Non-pigmented ciliary epithelial cell (primary cell): ENCODE results near the gene USP7.

Experiments
- DNase-seq: peaks from one replicate; pipeline ENCODE4 v3.0.0-alpha.2; 2010; ENCODE audit warnings: low read depth

The USP7 gene

DNA sequence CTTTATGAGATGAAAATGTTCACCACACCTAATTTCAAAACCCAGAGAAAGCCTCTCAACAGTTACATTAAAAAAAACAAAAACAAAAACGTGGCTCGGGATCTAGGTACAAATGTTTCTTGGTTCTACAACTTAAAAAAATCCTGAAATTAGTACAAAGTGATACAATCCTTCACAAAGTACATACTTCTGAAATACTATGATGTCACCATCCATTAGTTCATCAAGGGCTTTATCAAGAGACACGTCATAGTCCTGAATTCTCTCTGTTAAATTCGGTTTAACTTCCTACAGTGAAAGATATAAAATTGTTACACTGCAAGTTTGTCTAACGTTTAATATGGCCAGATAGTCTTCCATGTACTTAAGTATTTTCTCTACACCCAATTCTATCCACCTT is 63.4 kb downstream of the USP7 start:
- DNase-seq: no peak

DNA sequence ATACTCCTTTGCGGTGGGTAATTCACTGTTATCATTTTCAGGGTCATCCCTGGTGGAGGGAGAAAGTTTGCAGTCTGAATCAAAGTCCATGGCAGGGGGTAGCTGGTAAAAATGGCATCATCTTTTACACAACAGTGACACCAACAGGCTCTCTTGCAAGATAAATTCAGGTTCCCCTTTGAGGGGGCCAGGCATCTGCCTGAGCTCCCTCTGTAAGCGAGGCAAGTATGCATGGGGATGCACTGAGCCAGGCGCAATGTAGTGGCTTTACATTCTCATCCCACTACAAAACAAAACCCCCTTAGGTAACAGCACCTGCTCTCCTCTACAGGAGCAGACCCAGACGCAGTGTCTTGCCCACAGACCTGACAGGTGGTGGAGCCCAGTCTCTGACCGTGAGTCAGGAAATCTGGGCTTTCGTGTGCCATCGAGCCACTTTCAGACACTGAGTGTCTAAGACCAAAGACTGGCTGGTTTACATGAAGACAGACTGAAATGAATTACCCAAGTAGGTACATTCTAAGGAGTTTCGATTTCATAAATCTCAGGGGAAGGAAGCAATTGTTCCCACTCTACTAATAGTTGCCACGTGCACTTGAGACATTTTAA is 63.9 kb downstream of the USP7 start:
- DNase-seq: no peak

DNA sequence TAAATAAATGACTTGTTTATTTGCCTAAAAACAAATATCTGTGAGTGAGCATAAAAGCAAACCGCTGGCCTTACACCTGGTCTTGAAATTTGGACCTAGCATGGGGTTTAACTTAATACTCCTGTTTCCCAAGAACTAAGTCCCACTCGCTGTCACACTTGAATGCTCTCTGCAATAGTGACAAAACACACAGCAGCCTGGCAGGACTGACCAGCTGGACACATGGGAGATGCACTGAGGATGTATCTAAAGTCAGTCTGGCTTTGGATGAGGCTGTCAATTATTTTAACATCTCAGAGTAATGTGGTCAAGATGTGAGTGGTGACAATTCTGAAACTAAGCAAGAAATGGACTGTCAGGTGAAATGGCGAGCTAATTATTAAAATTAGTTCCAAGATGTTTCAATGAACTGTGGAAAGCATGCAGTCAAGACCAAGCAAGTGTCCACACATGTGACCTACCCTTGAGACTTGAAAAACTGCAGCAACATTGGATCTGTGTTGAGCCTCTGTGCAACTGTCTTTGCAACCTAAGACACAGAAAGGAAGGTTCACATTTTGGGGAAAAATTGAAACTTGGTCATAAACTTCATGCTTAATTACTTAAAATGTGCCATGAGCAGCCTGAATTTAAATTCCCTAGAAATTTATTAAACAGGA is 64.9 kb downstream of the USP7 start:
- DNase-seq: no peak

DNA sequence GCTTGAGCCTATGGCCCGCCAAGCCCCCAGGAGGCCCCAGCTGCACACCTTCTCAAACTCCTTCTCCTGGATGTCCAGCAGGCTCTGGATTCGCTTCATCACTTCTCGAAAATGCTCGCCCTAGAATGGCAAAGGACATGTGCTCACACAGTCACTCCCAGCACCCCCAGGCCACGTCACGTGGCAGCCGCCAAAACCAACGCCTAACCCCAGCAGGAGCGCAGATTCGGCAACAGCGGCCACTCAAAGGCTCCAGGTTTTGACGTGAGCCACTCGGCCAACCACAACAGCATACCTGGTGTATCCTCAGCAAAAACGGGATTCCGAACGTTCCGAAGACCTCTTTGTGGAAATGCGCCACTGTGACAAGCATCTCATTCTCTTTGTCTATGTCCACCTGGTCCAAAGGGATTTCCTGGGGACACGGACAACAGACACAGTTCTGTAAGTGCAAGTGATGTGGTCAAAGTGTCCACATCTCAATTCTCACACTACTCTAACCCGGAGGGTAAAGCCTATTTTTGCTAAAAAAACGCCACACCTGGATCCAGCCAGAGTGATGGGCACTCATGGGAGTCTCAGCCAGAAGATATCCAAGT is 68.9 kb downstream of the USP7 start:
- DNase-seq: no peak

DNA sequence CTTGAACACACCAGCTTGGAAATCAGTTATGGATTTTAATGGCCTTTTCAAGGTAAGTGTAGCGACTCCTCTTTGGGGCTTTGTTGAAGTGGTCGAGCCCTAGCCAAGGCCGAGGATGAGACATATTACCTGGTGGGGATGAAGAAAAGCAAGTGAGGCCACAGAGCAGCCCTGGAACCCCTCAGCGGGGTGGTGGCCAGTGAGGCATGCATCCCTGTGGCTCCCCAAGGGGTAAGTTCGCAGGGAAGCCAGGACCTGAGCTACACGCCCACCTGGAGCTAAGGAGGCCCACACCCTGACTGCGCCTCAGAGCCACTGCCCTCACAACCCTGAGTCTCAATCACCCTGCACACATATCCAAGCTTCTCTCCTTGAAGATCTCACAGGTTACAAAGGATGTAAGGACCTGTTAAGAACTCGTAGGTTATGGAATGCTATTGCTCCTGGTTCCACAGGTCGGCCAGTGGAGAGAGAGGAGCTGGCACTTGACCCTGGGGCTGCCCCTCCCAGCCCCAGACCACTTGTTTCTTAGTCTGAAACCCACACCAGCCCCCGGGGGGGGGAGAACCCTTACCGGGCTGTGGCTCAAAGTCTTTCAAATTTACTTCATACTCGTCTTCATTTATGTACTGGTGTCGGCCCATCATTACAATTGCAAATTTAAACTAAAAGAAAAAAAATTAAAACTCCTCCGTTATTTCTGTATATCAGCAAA is 69.6 kb downstream of the USP7 start:
- no peak for DNase-seq

DNA sequence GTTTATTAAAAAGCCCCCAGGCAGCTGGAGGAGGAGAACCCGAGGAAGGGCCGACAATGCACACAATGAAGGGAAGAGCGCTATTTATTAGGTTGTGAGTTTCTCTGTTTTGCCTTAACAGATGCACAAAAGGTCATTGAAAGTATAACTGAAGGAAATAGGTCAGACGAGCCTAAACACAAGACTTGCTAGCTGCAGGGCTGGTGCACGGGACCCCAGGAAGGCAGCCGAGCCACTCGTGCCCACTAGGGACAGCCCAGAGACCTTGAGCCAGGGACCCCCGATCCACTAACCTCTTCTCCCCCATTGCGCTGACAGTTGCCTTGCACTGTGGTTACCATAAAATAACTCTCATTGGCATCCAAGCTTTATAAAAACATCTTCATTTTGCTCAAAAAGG is 70.3 kb downstream of the USP7 start:
- no peak for DNase-seq

DNA sequence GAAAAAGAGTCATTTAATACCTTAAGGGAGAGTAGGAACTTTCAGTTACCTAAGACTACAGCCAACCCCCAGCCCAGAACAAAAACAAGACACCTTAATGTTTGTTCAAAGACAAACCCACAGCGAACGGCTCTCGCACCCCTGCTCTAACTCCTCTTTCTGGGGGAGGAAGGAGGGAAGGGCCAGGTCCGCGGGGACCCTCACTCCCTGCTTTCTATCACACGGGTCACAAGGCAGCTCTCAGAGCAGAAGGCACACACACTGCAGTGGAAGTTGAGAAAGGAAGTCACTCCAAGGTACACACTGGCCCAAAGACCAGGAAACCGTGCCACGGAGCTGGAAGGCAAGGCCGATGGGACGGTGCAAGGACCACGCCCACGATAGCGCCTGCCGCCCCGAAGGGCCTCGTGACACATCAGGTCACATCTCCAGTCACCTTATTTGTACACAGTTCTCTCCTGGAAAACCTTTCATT is 71.6 kb downstream of the USP7 start:
- no peak for DNase-seq

DNA sequence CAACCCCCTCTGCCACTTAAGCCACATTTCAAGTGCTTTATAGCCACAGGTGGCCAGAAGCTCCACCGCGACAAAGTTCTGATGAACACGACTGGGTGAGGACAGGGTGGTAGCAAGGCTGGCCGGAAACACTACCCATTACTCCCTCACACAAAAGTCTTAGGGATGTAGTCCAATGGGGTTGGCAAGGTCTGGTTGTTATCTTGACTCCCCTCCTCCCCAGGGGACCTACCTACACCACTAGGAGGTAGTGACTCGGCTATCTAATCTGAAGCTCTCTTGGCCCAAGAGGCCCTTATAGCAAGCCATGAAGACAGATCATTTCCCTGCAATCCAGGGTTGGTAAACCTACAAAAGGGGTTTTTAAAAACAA is 73.2 kb downstream of the USP7 start:
- no peak for DNase-seq

DNA sequence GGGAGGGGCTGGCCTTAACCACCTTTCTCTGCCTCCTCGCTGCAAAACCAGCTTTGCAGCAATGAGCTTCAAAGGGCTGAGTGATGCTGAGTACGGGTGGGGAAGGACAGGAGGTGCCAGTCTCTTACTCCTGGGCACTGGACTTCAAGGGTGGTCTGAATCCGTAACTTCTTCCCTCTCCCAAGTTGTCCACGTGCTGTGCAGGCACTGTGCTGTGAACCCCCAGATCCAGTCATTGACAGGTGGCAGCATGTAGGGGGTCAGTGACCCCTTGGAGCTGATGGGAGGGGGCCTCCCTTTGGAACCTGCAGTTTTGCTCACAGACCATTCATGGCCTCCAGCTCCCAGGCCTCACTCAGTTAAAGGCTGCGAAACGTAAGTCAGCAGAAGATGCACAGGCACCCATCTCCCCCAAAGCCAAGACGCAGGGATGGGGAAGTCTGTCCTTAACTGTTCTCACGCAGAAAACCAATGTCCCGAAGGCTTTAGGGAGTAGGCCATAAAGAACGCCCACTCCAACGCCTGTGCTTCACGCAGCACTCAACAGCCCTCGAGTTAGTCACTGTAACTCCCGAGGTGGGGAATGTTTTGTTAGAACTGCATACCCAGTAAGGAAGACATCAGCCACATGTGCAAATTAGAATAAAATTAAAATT is 73.7 kb downstream of the USP7 start:
- no peak for DNase-seq

DNA sequence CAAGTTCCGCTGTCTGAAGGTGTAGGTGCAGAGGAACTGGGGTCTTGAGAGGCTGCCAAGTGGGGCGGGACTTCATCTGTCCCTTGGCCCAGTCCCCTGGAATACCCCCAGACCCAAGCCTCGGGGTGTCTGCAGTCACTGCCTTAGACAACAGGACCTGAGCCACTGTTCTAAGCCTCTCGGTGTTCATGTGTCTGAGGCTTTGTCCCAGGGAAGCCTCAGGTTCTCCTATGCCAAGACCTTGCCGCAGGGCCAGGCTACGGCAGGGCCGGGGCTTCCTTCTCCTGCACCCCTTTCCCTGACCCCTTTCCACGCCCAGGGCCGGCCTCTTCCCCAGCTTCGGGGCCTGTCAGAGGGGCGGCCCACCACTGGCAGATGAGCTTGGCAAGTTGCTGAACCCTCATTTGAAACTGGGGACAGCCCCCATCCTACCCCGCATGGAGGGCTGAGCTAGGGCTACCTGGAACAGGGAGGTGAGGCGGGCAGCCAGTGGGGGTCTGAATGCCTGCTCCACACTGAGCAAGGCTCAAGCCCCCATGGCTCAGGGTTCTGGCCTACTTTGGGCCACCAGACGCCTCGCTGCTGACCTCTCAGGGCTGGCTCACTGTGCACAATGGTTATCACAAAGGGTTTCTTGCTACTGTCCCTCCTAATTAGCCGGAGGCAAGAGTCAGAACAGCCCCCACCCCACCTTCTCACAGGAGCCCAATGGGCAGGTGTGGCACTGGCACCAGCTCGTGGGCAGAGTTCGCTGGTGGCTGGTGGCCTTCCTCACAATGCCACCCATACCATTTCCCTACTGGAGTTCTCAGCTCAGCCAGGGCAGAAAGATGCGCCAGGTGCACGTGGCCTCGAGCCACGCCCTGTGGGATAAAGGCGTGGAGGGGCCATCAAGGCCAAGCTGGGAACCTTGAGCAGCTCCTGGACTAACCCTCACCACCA is 74.5 kb downstream of the USP7 start:
- DNase-seq: no peak

DNA sequence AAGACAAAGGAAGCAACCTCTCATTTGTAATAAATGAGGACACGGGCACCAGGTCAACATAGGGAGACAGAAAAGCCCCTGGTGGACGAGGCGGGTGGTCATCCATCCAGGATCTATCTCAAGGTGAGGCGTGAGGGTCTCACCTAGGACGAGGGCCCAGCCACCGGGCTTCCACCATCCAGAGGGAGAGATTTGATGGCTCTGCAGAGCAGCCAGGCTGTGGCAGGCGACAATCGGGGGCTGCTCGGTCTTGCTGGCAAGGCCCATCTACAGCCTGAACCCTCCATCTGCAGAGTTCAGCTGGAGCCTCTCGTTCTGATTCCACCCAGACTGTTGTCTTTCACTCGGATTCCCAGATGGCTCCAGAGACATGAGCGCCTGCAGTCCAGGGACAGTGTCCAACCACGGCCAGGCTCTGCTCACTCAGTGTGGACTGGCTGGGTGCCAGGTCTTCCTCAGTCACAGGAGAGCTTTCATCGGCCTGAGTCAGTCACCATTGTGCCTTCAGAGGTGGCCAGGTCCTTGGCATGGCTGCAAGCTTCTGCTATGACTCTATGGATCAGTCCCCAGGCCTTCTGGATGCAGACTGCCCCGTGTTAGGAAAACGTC is 75.7 kb downstream of the USP7 start:
- no peak for DNase-seq

DNA sequence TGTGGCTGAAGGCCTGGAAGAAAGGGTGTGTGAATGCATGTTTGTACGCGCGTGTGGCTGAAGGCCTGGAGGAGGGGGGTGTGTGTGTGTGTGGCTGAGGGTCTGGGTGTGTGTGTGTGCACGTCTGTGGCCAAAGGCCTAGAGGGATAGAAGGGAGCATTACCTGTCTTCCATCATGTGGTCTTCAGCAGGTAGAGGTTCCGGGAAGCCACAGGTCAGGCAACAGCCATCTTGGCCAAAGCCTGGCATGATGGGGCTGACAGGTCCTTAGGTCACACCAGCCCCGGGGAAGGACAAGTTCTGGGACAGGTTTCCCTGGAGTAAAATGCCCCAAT is 76.3 kb downstream of the USP7 start:
- no peak for DNase-seq

DNA sequence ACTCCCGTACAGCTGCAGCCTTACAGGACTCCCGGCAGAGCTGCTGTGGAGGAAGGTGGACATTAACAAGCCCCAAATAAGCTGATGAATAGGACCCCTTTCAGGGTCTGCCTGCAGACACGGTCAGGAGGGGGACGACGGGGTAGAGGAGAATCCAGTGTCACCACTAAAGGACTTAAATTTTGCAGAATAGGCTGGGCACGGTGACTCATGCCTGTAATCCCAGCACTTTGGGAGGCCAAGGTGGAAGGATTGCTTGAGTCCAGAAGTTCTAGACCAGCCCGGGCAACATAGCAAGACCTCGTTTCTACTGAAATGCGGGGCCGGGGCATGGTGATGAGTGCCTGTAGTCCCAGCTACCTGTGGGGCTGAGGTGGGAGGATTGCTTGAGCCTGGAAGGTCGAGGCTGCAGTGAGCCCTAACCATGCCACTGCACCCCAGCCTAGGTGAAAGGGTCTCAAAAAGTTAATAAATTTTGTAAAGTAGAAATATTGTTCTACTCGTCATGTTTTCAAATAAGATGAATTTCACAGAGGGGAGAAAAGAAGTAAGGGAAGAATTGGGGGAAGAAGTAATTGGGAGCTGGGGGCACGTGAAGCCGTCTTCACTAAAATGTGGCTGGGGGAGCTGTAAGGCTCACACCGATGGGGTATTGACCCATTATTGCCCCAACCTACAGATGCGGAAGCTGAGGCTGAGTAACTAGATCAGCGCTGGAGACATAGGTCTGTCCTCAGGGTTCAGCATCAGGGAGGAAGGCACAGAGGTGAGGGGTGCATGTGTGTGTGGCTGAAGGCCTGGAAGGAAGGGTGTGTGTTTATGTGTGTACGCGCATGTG is 76.9 kb downstream of the USP7 start:
- no peak for DNase-seq

DNA sequence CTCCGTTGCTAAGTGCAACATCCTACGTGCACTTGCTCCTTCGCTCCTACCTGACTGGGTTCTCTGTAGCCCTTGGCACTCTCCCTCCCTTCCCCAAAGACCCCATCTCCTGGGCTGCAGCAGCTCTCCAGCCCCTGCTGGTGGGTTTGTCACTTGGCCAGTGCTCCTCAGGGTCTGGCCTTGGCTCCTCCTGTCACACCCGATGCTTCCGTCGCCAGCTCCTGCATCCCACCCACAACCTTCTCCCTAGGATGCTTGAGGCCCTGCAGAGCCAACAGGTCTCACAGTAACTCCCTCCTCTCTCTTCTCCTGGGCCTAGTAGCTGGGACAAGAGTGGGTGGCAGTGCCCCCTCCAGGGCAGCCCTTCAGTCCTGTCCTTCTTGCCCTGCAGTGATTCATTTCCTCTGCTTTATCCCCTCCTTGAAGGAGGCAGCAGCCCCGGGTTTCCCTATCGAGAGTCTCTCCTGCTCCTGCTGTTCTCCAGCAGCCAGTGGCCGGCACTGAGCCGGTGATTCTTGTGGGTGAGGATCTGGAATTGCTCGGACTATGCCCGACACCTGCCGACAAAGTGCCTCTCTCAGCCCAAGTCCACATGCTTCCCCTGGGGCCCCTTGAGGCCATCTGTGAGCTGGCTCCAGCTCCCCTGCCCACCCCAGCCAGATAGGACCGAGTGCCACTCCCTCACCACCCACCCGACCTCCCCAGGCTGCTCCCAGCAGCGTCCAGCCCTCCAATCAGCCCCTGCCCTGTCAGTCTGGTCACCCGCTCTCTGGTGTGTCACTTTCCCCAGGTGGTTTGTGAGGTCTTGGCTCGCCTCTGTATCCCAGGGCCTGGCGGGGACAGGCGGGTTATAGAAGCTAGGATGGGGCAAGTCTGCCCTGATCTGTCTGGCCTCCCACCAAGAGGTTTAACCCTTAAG is 77.8 kb downstream of the USP7 start:
- no peak for DNase-seq

DNA sequence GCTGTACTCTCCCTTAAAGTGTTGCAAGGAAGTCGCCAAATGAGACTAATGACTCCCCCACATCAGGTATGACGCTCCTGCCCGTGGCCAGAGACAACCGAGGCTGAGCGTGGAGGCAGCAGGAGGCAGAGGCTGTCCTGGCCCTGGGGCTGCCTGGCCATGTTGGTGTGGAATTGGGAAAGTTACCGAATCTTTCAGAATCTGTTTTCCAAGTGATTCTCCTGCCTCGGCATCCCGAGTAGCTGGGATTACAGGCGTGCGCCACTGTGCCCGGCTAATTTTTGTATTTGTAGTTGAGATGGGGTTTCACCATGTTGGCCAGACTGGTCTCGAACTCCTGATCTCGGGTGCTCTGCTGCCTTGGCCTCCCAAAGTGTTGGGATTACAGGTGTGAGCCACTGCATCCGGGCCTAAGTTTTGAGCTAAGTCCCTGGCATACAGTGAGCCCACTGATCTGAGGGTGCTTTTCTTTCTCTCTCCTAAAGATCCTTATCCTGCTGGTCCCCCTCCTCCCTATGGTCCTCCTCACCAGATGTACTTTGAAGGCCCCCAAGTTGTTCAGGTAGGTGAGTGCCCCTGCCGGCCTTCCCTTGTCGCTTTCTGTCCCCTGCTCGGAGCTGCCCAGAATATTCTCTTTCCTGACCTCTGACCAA is 80.9 kb downstream of the USP7 start:
- DNase-seq: no peak

DNA sequence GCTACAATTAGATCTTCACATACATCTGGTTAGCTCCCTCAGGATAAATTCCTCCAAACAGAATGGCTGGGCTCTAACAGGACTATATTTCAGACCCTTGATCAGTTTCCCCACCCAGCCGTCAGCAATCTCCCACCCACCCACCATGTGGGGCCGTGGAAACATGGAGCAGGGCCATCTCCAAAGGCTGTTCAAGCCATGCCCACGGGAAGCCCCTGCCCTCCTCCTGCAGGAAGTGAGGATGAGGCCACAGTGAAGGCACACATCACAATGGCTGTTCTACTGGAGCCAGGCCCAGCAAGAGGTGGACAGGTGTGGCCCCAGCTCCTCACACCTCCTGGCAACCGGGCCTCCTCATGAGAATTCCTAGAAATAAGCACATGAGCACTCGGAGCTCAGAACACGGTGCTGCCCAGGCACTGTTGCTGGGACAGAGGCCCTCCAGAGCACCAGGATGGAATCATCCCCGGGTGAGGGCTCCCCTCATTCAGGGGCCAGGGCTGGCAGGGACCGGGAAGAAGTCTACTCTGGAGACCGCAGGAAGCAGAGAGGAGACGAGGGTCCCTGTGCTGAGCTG is 81.6 kb downstream of the USP7 start, which contains the start of gene LITAFD:
Gene LITAFD, plus strand, starts transcription at position 311 of the 577 bp plus-strand sequence. CDS start 2,005 bp downstream, outside the sequence.
- no peak for DNase-seq

DNA sequence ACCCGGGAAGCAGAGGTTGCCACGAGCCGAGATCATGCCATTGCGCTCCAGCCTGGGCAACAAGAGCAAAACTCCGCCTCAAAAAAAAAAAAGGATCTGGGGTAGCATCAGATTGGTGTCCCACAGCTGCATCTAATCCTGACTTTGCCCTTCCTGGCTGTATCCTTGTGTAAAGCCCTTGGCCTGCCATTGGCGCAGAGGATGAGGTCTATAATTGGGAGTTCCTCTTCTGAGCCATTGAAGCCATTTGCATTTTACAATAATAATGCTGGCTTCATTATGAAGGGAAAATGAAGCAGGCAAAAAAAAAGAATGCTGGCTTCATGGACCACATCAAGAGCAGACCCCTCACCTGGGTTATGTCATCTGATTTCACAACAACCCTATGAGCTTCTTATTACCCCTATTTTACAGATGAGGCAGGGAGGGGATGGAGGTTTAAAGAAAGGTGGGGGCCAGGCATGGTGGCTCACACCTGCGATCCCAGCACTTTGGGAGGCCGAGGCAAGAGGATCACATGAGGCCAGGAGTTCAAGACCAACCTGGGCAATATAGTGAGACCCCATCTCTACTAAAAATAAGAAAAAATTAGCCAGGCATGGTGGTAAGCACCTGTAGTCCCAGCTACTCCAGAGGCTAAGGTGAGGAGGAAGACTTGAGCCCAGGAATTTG is 82.7 kb downstream of the USP7 start:
- no peak for DNase-seq

DNA sequence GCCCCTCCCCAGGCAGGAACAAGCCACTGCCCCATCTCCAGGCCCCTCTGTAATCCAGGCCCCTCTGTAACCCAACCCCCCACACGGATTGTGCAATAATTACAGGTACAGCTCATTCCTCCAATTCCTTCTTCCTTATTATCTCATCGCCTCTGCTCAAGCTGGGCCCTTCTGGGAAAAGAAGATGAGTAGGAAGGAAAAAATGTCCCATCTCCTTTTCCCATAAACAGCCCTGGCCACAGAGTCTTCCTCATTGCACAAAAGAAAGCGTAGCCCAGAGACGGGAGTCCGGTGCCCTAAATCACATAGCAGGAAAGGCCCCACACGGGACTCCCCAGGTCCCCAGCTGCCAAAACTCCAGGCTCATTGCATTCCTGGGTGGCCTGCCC is 85.2 kb downstream of the USP7 start:
- no peak for DNase-seq
